ENCODE data around the gene UFSP2.

UFSP2 gene

DNA sequence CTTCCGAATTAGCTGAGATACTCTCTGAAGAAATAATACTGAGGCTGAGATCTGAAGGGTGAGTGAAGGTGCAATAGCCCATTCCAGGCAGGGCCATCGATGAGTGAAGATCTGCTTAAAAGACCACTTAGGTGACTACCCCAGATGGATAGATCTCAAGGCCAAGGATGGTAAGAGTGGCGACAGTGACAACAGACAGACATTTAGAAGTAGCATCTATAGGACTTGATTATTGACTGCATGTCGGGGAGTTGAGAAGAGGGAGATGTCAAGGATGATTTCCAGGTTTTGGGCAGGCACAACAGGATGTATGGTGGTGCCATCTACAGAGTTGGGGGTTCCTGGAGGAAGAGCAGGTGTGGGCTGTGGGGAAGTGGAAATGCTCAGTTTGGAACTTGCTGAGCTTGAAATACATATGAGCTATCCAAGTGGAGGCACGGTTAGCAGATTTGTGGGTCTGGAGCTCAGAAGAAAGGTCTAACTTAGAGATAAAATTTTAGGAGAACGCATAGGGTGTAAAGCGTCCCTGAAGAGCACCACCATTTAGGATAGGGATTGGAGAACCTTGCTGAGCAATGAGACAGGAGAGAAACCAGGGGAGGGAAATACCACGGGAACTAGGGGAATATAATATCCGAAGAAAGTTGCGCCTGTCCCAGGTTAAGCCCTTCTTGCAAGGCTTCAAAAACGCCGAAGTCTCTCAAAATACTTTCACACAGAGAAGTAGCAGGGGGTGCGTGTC, 688 bp downstream of the UFSP2 start:
- DNase-seq (ENCODE audit: low spot score) = peak; percentile 45

DNA sequence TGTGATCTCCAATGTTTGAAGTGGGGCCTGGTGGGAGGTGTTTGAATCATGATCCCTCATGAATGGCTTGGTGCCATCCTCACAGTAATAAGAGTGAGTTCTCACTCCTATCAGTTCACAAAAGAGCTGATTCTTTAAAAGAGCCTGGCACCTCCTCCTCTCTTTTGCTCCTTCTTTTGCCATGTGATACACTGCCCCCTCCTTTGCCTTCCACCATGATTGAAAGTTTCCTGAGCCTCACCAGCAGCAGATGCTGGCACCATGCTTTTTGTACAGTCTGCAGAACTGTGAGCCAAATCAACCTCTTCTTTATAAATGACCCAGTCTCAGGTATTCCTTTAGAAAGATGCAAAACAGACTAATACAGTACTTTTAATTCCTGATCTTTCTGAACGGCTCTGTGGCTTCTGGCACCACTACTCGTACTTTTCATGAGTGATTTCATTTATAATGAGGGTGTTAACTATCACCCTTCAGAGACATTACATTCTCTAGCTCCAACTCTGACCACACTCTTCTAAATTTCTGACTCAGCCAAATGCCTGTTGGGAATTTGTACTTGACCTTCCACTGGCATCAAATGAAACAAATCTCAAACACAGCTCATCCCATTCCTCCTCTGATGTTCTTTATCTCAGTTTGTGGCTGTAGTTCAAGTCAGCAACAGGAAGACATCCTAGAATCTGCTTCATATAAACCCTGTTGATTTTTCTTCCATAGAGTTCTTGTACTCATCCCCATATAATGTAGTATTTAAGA, 4.2 kb downstream of the UFSP2 start:
- DNase-seq (ENCODE audit: low spot score) = no peak

DNA sequence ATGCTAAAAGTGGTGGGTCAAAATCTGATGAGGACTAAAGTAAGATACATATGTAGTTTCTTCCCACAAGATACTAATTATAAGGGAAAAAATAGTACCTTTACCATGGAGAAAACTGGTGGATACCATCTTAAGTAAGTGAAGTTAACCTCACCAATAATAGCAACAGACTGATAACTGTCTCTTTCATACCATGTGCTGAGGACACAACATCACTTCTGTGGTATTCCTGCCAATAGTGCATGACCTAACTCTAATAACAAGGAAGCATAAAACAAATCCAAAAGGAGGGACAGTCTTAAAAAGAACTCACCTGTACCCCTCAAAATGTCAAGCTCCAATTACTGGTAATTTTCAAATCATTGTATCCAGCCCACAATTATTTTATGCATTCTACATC, 8.8 kb downstream of the UFSP2 start:
- DNase-seq (ENCODE audit: low spot score) = no peak

GRCh38 chr4:185412412-185412811, 13.4 kb downstream of the UFSP2 start:
- no peak for DNase-seq (ENCODE audit: low spot score)

- DNase-seq (ENCODE audit: low spot score) = no peak
Measured at GRCh38 chr4:185411849-185412248, 13.9 kb downstream of the UFSP2 start.

GRCh38 chr4:185408432-185408831, 17.3 kb downstream of the UFSP2 start:
- DNase-seq (ENCODE audit: low spot score) = no peak

DNA sequence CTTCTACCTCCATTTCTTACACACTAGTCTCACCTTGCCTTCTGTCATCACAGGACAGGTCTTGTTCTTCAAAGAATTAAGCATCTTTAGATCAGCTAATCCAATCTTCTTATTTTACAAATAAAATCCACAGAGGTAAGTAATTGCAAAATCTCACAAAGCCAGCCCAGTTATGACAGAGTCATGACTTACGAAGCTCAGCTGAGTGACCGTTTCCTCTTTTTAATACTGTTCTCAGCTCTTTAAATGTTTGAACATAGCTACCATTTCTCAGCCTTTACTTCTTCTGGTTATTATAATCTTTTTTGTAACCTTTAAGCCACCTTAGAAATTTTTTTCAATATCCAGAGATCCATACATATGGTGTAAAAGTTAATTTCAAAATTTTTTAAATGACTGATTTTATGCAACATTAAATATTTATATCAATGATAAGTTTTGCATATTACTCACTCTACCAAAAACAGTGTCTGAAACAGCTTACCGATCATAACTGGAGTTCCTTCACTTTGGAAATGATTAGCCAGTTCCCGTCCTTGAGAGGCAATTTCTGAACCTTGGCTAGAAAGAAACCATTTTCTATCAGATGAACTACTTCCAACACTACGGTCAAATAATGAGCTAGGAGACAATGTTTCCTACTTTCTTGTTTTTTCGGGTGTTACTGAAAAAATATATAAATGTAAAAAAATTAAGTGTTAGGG, 20.3 kb downstream of the UFSP2 start:
- DNase-seq (ENCODE audit: low spot score) = no peak

GRCh38 chr4:185404031-185404430, 21.7 kb downstream of the UFSP2 start:
- no peak for DNase-seq (ENCODE audit: low spot score)

DNA sequence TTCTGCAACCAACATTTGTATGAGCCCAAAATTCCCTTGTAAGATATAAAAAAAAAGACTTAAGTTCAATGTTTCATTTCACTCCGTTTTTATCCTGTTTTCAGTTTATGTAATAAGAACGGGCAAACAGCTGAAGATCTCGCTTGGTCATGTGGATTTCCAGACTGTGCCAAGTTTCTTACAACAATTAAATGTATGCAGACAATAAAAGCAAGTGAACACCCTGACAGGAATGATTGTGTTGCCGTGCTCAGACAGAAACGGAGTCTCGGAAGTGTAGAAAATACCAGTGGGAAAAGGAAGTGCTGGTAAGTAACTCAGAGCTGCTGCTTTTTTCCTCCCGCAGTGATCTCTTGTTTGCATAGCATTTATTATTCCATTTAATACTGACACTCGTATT, 26.3 kb downstream of the UFSP2 start:
- DNase-seq (ENCODE audit: low spot score) = no peak

GRCh38 chr4:185398618-185399017, 27.1 kb downstream of the UFSP2 start:
- no peak for DNase-seq (ENCODE audit: low spot score)

DNA sequence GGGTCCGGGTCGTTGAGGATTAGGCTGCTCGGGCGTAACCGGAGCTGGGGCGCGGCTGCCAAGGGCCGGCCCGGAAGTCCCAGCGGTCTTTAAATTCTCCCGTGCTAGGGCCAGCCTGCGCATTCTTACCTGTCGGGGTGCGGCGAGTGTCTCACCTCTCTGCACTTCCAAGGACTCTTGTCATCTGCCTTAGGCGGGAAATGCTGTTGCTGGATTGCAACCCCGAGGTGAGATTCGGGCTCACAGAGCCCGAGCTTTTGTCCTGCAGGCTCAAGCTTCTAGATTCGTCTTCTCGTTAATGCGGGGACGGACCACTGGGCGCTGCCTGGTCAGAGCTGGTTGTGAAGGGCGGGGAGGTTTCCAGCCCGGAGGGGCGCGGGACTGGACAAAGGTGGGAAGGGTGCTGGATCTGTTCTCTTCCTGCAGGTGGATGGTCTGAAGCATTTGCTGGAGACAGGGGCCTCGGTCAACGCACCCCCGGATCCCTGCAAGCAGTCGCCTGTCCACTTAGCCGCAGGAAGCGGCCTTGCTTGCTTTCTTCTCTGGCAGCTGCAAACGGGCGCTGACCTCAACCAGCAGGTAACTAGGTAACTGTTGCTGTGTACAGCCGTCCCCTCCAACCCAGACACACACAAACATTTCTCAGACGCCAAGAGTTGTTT, 28.9 kb downstream of the UFSP2 start, which contains the start of gene ANKRD37:
TSS of gene ANKRD37 (plus strand) at position 118 of the 662 bp plus-strand sequence. CDS start at position 201, 83 bp downstream.
- peak; percentile 34 for DNase-seq (ENCODE audit: low spot score)

- DNase-seq (ENCODE audit: low spot score) = peak; percentile 97
Measured at GRCh38 chr4:185395956-185396723, 29.6 kb downstream of the UFSP2 start.

DNA sequence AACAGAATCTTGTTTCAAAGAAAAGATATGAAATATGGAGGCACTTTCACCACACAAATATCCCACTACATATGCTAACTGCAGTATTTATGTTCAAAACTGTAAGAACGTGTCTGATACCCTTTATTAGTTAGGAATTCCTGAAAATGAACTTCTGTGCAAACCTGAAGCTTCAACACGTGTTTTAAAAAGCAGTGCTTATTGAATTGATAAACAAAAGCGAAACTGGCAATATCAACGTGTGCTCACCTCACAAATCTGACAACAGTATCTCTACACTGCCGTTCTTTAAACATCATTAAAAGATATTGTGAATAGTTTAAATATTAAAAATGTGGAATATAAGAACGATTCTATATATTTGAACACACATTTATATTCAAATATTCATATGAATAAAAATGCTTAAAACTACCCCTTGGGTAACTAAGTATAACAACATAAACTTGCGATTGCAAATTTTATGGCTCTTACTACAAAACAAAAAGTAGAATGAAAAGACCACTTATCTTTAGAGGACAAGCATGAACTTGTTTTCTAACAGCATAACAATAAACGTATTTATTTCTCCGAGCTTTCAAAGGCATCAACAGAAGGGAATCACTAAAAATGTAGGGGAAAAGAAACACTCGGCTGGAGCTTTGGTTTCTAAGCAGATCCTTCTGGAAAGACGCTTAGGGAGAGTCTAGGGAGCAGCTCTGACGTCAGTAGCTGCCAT, 30.4 kb downstream of the UFSP2 start, which contains the start of gene LRP2BP:
TSS of gene LRP2BP (minus strand) at position 687 of the 718 bp plus-strand sequence. CDS start 17,738 bp downstream, outside the sequence.
- DNase-seq (ENCODE audit: low spot score) = peak; percentile 66

DNA sequence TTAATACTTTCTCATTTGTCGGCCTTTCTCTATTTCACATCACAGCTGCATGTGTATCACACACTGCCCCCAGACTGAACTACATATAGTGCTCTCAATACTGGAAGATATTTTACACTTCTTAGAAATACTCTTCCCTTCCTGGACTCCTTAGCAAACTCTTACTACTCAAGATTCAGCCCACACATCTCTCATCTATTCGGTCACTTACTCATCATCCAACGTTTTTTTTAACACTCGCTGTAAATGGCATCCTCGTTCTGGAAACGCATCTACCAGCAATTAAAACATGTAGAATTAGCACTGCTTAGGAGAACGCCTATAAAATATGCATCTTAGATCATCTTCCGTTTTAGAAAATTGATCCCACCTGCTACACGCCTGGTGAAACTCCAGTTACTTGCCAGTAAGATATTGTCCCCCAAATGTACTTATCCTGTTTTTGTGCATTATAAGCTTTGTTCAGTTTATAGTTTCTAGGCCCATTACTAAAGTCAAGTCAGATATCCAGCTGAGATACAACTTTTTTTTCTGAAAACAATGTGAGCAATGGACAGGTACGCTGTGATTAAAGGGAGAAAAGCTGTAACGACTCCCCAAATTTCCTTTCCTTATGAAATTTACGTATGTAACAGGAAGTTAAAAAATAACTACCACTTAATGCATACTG, 31.1 kb downstream of the UFSP2 start:
- peak; percentile 33 for DNase-seq (ENCODE audit: low spot score)

DNA sequence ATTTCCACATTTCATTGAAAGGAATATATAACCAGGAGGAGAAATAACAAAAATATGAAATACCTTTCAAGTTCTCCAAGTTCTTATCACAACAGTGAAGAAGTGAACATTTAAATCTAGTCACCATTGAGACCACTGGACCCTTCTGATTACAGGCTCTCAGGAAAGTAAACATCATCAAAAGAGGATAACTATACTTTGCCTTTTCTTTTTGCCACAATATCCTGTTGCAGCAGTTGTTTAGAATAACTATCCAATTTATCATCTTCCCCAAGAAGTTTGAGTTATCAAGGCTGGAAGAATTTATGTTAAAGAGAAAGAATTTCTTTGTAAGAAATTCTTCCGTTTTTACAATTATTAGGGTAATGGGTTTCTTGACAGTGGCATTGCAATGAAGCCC, 33.6 kb downstream of the UFSP2 start:
- DNase-seq (ENCODE audit: low spot score) = no peak

DNA sequence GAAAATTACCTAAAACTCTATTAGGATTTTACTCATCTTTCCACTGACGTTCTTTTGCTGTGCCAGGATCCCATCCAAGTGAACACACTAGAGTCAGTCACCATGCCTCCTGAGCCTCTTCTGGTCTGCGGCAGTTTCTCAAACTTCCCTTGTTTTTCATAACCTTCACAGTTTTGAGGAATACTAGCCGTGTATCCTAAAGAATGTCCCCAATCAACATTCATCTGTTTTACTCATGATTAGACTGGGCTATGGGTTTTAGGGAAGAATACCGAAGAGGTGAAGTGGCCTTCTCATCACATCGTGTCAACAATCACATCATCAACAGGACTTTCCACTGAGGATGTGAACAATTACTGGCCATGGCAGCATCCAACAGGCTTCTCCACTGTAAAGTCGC, 34.8 kb downstream of the UFSP2 start:
- DNase-seq (ENCODE audit: low spot score) = no peak

GRCh38 chr4:185387957-185388356, 37.8 kb downstream of the UFSP2 start:
- DNase-seq (ENCODE audit: low spot score) = no peak

- no peak for DNase-seq (ENCODE audit: low spot score)
Measured at GRCh38 chr4:185384930-185385331, 40.8 kb downstream of the UFSP2 start.

DNA sequence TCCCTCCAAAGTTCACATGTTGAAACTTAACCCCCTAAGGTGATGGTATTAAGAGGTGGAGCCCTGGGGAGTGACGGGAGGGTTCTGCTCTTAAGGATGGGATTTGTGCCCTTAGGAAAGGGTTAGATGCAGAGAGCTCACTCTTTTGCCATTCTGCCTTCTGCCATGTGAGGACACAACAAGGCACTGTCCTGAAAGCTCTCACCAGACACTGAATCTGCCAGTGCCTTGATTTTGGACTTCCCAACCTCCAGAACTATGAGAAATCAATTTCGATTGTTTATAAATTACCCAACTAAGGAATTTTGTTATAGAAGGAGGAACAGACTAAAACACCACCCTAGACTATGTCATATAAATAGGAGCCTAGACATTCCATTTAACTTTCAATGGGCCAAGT, 41.7 kb downstream of the UFSP2 start:
- DNase-seq (ENCODE audit: low spot score) = no peak

DNA sequence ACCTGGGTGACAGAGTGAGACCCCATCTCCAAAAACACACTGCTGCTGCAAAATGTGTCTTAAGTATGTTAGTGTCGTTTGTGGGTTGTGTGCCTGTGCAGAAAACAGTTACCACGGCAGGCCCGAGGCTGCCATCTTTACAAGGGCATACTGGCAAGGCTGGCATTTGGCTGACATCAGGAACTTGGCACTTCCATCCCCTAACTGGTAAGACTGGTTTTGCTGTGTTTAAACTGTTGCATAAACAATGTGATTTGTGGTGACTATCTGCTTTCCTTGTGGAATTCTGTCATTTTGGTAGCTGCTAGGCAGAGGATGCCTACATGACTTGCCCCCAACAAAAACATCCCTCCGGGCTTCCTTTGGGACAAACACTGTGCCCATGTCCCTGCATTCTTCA, 42.3 kb downstream of the UFSP2 start:
- no peak for DNase-seq (ENCODE audit: low spot score)

Measured in NAMALWA (cell line).